Measurements from ENCODE around the gene PSMB8. TPM values are rescaled to one million over a fixed set of nuclear protein-coding genes. Genes with fewer than 3 reads are reported as not detected.

Gene PSMB8
- total and polyA plus RNA-seq, 2 of the 8 experiments (the other 6 are each of a cell fraction or from before 2014, with no cell fraction given), result 18.4 to 43.0 TPM

GRCh38 chr6:32794510-32794909 lies 49.3 kb downstream of the PSMB8 start:
- CTCF ChIA-PET (ENCODE audit: partially characterized antibody), result interaction anchor here (0.6 to 1.7 kb wide), 9 partner anchors 9 to 554 kb away, joined by 3 to 4 read pairs (median 4); no protein-coding TSS in a partner anchor
- no peak overlapping the region for H4K91ac ChIP-seq (replicated peaks; ENCODE audit: insufficient read length, low read length)
- FAIRE-seq, result no peak

More at GRCh38 chr6:32794510-32794909, 49.3 kb downstream of the PSMB8 start:
- H2AK5ac ChIP-seq (ENCODE audit: low read depth, low read length), result no peak overlapping the region
- H2AFZ ChIP-seq (ENCODE audit: low read length), result no peak overlapping the region
- no peak for DNase-seq (ENCODE audit: low read depth in 1 of 2, low spot score in 2 of 2)
- no peak overlapping the region for H3K4me2 ChIP-seq (ENCODE audit: insufficient read depth in 1 of 2, low read depth in 2 of 2, low read length in 2 of 2)
- no peak overlapping the region for H3K56ac ChIP-seq (replicated peaks; ENCODE audit: insufficient read length, low read depth, low read length)
- H4K8ac ChIP-seq (ENCODE audit: extremely low read depth, insufficient read depth, low read length), result no peak overlapping the region
- no peak overlapping the region for H3K4ac ChIP-seq (replicated peaks; ENCODE audit: insufficient read length, low read depth, low read length)
- no peak overlapping the region for H3K27ac ChIP-seq (ENCODE audit: low read depth, low read length)
- H3K9ac ChIP-seq (replicated peaks in 1 of 4; ENCODE audit: extremely low read depth in 1 of 4, low read depth in 3 of 4, low read length in 3 of 4), result no peak overlapping the region
- H3K18ac ChIP-seq (ENCODE audit: extremely low read depth, low read length), result no peak overlapping the region
- peaks cover 0 to 3% (median 0%) of the 10 kb centered on the region in 4 experiments; a peak in 2 of 7 replicates for H3K4me1 ChIP-seq (replicated peaks in 1 of 4; ENCODE audit: control insufficient read depth in 3 of 4, insufficient read depth in 4 of 4, low read length in 3 of 4)
- H3K23ac ChIP-seq (ENCODE audit: insufficient read length), result no peak overlapping the region
- H3K14ac ChIP-seq (ENCODE audit: insufficient read length), result no peak overlapping the region
- no peak overlapping the region for H3K4me3 ChIP-seq (ENCODE audit: extremely low read depth in 1 of 4, insufficient read depth in 2 of 4, low read depth in 3 of 4, low read length in 4 of 4)
- no peak overlapping the region for H2BK15ac ChIP-seq (ENCODE audit: low read length)
- peaks cover 0 to 1% (median 0%) of the 10 kb centered on the region in 4 experiments; a peak in 1 of 7 replicates for H3K27me3 ChIP-seq (replicated peaks in 1 of 4; ENCODE audit: control insufficient read depth in 3 of 4, extremely low read depth in 1 of 4, insufficient read depth in 3 of 4, low read length in 3 of 4)
- 85% methylated on average over 2 of the region's 2 CpGs; no CpG with 5 or more reads in 1 of the 2 experiments for WGBS, 2 experiments (ENCODE audit: extremely low coverage in 1 of 2, insufficient coverage in 1 of 2, insufficient read length in 1 of 2, insufficient replicate concordance in 2 of 2, low coverage in 1 of 2, low lambda C conversion rate in 2 of 2, missing lambda C conversion rate in 1 of 2)
- no peak overlapping the region for H2BK12ac ChIP-seq (ENCODE audit: low read depth, low read length)
- H4K5ac ChIP-seq (ENCODE audit: insufficient read length, low read depth, low read length), result no peak overlapping the region
- H4K20me1 ChIP-seq (replicated peaks in 1 of 2; ENCODE audit: control insufficient read depth in 1 of 2, insufficient read depth in 2 of 2, low read length in 2 of 2), result no peaks in the 10 kb centered on the region
- H2BK20ac ChIP-seq (ENCODE audit: low read length), result no peak overlapping the region
- no peaks in the 10 kb centered on the region for H3K79me2 ChIP-seq (ENCODE audit: control insufficient read depth in 1 of 2, insufficient read depth in 2 of 2, low read length in 2 of 2)
- H3K36me3 ChIP-seq (ENCODE audit: control insufficient read depth in 2 of 4, insufficient read depth in 4 of 4, low read length in 3 of 4), result no peaks in the 10 kb centered on the region
- H2BK5ac ChIP-seq (ENCODE audit: low read depth, low read length), result no peak overlapping the region
- H3K23me2 ChIP-seq (ENCODE audit: low read depth, low read length), result no peaks in the 10 kb centered on the region
- H3K9me3 ChIP-seq (ENCODE audit: insufficient read depth in 2 of 2, low read depth in 1 of 2, low read length in 1 of 2), result peaks cover 4 to 6% of the 10 kb centered on the region in 2 experiments; a peak in 1 of 4 replicates
- H3K79me1 ChIP-seq (ENCODE audit: low read depth, low read length), result no peaks in the 10 kb centered on the region
- POLR2A ChIA-PET (ENCODE audit: partially characterized antibody), result no interaction called here
- no peak overlapping the region for H2BK120ac ChIP-seq (replicated peaks; ENCODE audit: low read depth, low read length)
